Immature natural killer cell (primary cell): Measurements from ENCODE around the gene KLF3. TPM values are rescaled to one million over a fixed set of nuclear protein-coding genes. Genes with fewer than 3 reads are reported as not detected.
A peak's percentile ranks its signal among the peaks of the same experiment; 100 is the strongest.

ENCODE experiments used
- DNase-seq, 3 donors: peaks; one replicate each; pipeline ENCODE4 v3.0.0; 2022; ENCODE audit warnings: mixed read lengths in 1 of 3
- H3K27ac Mint-ChIP-seq, 6 donors: one replicate each; pipeline ENCODE4 v1.8.0; 2020; ENCODE audit warnings: mixed read lengths in 6 of 6, mild to moderate bottlenecking in 5 of 6, inconsistent platforms in 4 of 6, moderate library complexity in 3 of 6
- H3K27me3 Mint-ChIP-seq, 3 donors: one replicate each; pipeline ENCODE4 v1.8.0; 2020 to 2021; ENCODE audit warnings: low read depth in 3 of 3, mild to moderate bottlenecking in 3 of 3, mixed read lengths in 3 of 3, moderate library complexity in 3 of 3, inconsistent platforms in 1 of 3
- H3K36me3 Mint-ChIP-seq, 3 donors: one replicate each; pipeline ENCODE4 v1.8.0; 2020; ENCODE audit warnings: mixed read lengths in 3 of 3, inconsistent platforms in 2 of 3, mild to moderate bottlenecking in 2 of 3
- H3K4me1 Mint-ChIP-seq, 2 donors: one replicate each; pipeline ENCODE4 v1.8.0; 2020; ENCODE audit warnings: inconsistent platforms in 2 of 2, mild to moderate bottlenecking in 2 of 2, mixed read lengths in 2 of 2, moderate library complexity in 1 of 2
- H3K4me3 Mint-ChIP-seq, 5 donors: one replicate each; pipeline ENCODE4 v1.8.0; 2020; ENCODE audit warnings: mild to moderate bottlenecking in 5 of 5, mixed read lengths in 5 of 5, inconsistent platforms in 3 of 5, moderate library complexity in 3 of 5
- H3K9me3 Mint-ChIP-seq, 6 donors: one replicate each; pipeline ENCODE4 v1.8.0; 2020; ENCODE audit warnings: mild to moderate bottlenecking in 6 of 6, mixed read lengths in 6 of 6, inconsistent platforms in 4 of 6, moderate library complexity in 3 of 6
- polyA plus RNA-seq, 3 donors: library from polyadenylated mRNA; unstranded; fragments of 300-500 nt; fragmentation: Illumina TruSeq; gene quantifications; one replicate each; pipeline ENCODE4 v1.2.3, GENCODE V29; 2021

The KLF3 gene
- polyA plus RNA-seq, 3 donors from 2014 or later = 41.3 to 78.0 (median 63.8) TPM

DNA sequence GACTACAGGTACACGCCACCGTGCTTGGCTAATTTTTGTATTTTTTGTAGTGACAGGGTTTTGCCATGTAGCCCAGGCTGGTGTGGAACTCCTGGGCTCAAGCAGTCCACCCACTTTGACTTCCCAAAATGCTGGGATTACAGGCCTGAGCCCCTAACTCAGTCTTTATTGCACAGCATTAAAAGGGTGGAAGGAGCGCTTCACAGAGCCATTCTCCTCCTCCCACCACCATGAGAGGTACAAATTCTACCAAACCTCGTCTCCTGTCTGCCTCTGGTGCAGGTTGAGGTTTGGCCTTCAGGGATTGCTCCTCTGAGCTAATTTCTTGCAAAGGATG lies 66.5 kb downstream of the KLF3 start:
- peak overlapping the region in 1 of 6 donors; percentile 46 for H3K27ac Mint-ChIP-seq
- H3K36me3 Mint-ChIP-seq = no peaks in the 10 kb centered on the region
- H3K4me3 Mint-ChIP-seq = peak overlapping the region in 2 of 5 donors; percentile 35 to 51
- no peak for DNase-seq
- H3K9me3 Mint-ChIP-seq = peaks cover 6 to 19% (median 9%) of the 10 kb centered on the region in 6 donors
- peaks cover 24 to 45% of the 10 kb centered on the region in 2 donors for H3K4me1 Mint-ChIP-seq
- H3K27me3 Mint-ChIP-seq = peaks cover 22 to 30% (median 26%) of the 10 kb centered on the region in 3 donors

DNA sequence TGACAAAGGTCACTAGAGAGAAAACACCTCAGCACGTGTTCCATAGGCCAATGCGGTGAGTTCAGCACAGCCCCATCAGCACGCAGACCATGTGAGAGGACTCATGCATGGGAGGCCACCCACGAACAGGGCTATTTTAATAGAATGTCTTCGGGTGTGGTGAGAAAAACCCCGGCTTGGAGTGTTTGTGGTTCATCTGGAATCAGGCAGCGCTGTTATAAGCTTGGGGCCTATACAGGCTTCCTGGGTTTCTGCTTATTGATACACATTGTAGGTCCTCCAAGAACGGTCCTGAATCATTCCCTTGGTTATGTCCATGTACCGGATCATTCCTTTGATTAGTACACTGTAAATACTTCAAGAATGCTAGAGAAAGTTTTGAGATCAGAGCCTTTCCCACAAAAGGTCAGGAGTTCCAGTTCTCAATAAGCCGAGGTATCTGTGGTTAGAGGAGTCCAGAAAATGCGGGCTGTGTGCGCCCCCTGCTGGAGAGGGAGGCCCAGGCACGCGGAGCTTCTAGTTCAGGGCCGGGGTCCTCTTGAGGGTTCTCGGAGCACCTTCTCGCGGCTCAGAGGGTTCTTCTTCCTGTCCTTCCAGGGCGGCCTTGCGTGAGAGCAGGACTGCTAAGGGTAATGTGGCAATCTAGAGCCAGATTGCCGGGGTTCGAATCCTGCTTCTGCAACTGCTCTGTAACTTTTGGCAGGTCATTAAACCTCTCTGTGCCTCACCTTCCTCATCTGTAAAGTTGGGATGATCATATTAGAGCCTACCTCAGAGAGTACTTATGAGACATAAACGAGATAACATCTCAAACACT lies 67.0 kb downstream of the KLF3 start:
- Mint-ChIP-seq H3K27ac (peak overlapping the region in 3 of 6 donors; percentile 34 to 46 (median 35)), H3K9me3 (peaks cover 6 to 19% (median 9%) of the 10 kb centered on the region in 6 donors), H3K4me1 (peaks cover 24 to 45% of the 10 kb centered on the region in 2 donors), H3K36me3 (no peaks in the 10 kb centered on the region), H3K4me3 (peak overlapping the region in 2 of 5 donors; percentile 35 to 51), H3K27me3 (peaks cover 22 to 32% (median 26%) of the 10 kb centered on the region in 3 donors)
- peak; percentile 73 to 79 (median 76) for DNase-seq

GRCh38 chr4:38733663-38734062 lies 69.7 kb downstream of the KLF3 start:
- Mint-ChIP-seq H3K9me3 (peaks cover 6 to 19% (median 9%) of the 10 kb centered on the region in 6 donors), H3K4me3 (peak overlapping the region in 4 of 5 donors; percentile 22 to 61 (median 41)), H3K27ac (peak overlapping the region; percentile 61 to 89 (median 88)), H3K27me3 (peaks cover 23 to 37% (median 31%) of the 10 kb centered on the region in 3 donors), H3K36me3 (no peaks in the 10 kb centered on the region), H3K4me1 (peaks cover 19 to 37% of the 10 kb centered on the region in 2 donors)
- DNase-seq = peak; percentile 8 to 24 (median 10)

GRCh38 chr4:38734446-38734845 lies 70.4 kb downstream of the KLF3 start:
- Mint-ChIP-seq H3K27ac (peak overlapping the region in 5 of 6 donors; percentile 6 to 89 (median 81)), H3K4me1 (peaks cover 13 to 32% of the 10 kb centered on the region in 2 donors)

DNA sequence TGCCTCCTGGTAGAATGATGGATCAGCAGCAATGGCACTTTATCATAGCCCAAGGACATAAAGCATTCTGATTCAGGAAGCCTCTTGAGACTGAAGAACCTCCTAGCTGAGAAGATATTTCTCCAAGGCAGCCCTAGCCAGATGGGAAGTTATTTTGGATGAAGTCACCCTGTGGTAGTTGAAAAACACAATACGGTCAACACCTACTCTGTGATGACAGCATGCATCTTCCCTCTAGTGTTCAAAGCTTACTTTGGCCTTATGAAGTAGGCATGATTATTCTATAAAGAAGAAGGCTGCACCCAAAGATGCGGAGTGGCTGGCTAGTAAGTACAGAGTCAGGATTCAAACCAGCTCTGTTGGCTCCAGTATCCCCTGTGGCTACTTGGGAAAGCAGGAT lies 70.9 kb downstream of the KLF3 start:
- peaks cover 6 to 19% (median 9%) of the 10 kb centered on the region in 6 donors for H3K9me3 Mint-ChIP-seq
- no peak for DNase-seq
- H3K4me3 Mint-ChIP-seq = no peak overlapping the region
- H3K27me3 Mint-ChIP-seq = peaks cover 26 to 37% (median 31%) of the 10 kb centered on the region in 3 donors
- H3K27ac Mint-ChIP-seq = peak overlapping the region in 1 of 6 donors; percentile 6
- peaks cover 13 to 32% of the 10 kb centered on the region in 2 donors for H3K4me1 Mint-ChIP-seq
- no peaks in the 10 kb centered on the region for H3K36me3 Mint-ChIP-seq

More at GRCh38 chr4:38734446-38734845, 70.4 kb downstream of the KLF3 start:
- DNase-seq = no peak
- Mint-ChIP-seq H3K4me3 (no peak overlapping the region), H3K27me3 (peaks cover 26 to 37% (median 31%) of the 10 kb centered on the region in 3 donors), H3K36me3 (no peaks in the 10 kb centered on the region), H3K9me3 (peaks cover 6 to 19% (median 9%) of the 10 kb centered on the region in 6 donors)

DNA sequence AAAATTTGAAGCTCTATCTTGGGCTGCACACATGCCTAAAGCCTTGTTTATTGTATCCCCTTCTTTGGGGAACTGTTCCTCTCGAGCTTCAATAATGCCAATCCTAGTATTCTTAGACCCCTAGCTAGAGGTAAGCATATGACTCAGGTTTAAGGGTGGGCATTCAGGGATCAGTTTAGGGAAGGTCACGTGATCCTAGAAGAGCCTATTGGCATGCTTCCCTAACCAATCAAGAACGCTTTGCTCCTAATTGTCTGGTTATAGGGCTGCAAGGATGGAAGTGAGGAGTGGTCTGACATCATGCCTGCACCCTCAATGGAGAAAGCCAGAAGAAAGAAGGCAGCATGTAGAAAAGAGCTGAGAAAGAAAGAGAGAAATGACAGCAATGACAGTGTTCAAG lies 71.9 kb downstream of the KLF3 start:
- Mint-ChIP-seq H3K4me3 (no peak overlapping the region), H3K27me3 (peaks cover 28 to 37% (median 31%) of the 10 kb centered on the region in 3 donors), H3K4me1 (peaks cover 7 to 27% of the 10 kb centered on the region in 2 donors), H3K27ac (no peak overlapping the region), H3K36me3 (no peaks in the 10 kb centered on the region), H3K9me3 (peaks cover 6 to 19% (median 9%) of the 10 kb centered on the region in 6 donors)
- DNase-seq = no peak

GRCh38 chr4:38738940-38739803 lies 75.2 kb downstream of the KLF3 start:
- Mint-ChIP-seq H3K27me3 (peaks cover 9 to 19% (median 13%) of the 10 kb centered on the region in 3 donors), H3K4me1 (peaks cover 0 to 6% of the 10 kb centered on the region in 2 donors), H3K9me3 (peaks cover 0 to 4% (median 0%) of the 10 kb centered on the region in 6 donors), H3K36me3 (peaks cover 0 to 7% (median 0%) of the 10 kb centered on the region in 3 donors), H3K4me3 (no peak overlapping the region), H3K27ac (no peak overlapping the region)
- DNase-seq = no peak

GRCh38 chr4:38740303-38740702 lies 76.3 kb downstream of the KLF3 start:
- no peak overlapping the region for H3K27ac Mint-ChIP-seq
- DNase-seq = no peak
- H3K4me3 Mint-ChIP-seq = no peak overlapping the region
- peaks cover 0 to 7% (median 0%) of the 10 kb centered on the region in 3 donors for H3K36me3 Mint-ChIP-seq
- H3K27me3 Mint-ChIP-seq = peaks cover 6 to 13% (median 8%) of the 10 kb centered on the region in 3 donors
- H3K4me1 Mint-ChIP-seq = no peaks in the 10 kb centered on the region
- H3K9me3 Mint-ChIP-seq = no peaks in the 10 kb centered on the region

- Mint-ChIP-seq H3K36me3 (peaks cover 0 to 15% (median 0%) of the 10 kb centered on the region in 3 donors), H3K27ac (no peak overlapping the region), H3K9me3 (peaks cover 0 to 9% (median 4%) of the 10 kb centered on the region in 6 donors), H3K27me3 (peaks cover 0 to 6% (median 4%) of the 10 kb centered on the region in 3 donors), H3K4me3 (no peak overlapping the region), H3K4me1 (no peaks in the 10 kb centered on the region)
- no peak for DNase-seq
Measured at GRCh38 chr4:38743866-38744265, 79.9 kb downstream of the KLF3 start.

DNA sequence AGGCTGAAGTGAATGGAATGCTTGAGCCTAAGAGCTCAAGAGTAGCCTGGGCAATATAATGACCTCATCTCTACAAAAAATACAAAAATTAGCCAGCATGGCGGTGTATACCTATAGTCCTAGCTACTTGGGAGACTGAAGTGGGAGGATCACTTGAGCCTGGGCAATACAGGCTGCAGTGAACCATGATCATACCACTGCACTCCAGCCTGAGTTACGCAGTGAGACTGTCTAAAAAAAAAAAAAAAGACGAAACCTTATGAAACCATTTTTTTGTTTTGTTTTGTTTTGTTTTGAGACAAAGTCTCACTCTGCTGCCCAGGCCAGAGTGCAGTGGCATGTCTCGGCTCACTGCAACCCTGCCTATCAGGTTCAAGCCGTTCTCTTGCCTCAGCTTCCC lies 81.9 kb downstream of the KLF3 start:
- Mint-ChIP-seq H3K36me3 (peaks cover 0 to 15% (median 0%) of the 10 kb centered on the region in 3 donors), H3K4me3 (no peak overlapping the region), H3K27ac (no peak overlapping the region), H3K9me3 (peaks cover 0 to 9% (median 4%) of the 10 kb centered on the region in 6 donors), H3K4me1 (no peaks in the 10 kb centered on the region), H3K27me3 (peaks cover 0 to 4% (median 4%) of the 10 kb centered on the region in 3 donors)
- DNase-seq = no peak

DNA sequence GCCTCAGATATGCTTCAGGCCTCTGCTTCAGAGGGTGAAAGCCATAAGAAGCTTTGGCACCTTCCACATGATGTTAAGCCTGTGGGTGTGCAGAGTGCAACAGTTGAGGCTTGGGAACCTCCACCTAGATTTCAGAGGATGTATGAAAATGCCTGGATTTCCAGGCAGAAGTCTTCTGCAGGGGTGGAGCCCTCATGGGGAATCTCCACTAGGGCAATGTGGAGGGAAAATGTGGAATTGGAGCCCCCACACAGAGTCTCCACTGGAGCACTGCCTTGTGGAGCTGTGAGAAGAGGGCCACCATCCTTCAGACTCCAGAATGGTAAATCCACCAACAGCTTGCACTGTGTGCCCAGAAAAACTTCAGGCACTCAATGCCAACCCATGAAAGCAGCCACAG lies 83.6 kb downstream of the KLF3 start:
- DNase-seq = no peak
- peaks cover 0 to 4% (median 4%) of the 10 kb centered on the region in 3 donors for H3K27me3 Mint-ChIP-seq
- no peak overlapping the region for H3K4me3 Mint-ChIP-seq
- no peaks in the 10 kb centered on the region for H3K4me1 Mint-ChIP-seq
- peaks cover 0 to 9% (median 4%) of the 10 kb centered on the region in 6 donors for H3K9me3 Mint-ChIP-seq
- no peak overlapping the region for H3K27ac Mint-ChIP-seq
- peaks cover 0 to 15% (median 0%) of the 10 kb centered on the region in 3 donors for H3K36me3 Mint-ChIP-seq

GRCh38 chr4:38749336-38749735 lies 85.3 kb downstream of the KLF3 start:
- DNase-seq = no peak
- peaks cover 0 to 8% (median 0%) of the 10 kb centered on the region in 3 donors for H3K36me3 Mint-ChIP-seq
- H3K27ac Mint-ChIP-seq = no peak overlapping the region
- no peak overlapping the region for H3K4me3 Mint-ChIP-seq
- H3K9me3 Mint-ChIP-seq = peaks cover 0 to 9% (median 4%) of the 10 kb centered on the region in 6 donors
- peaks cover 0 to 4% (median 0%) of the 10 kb centered on the region in 3 donors for H3K27me3 Mint-ChIP-seq
- no peaks in the 10 kb centered on the region for H3K4me1 Mint-ChIP-seq
